ENCODE results near the gene WBP1L.
"Not testable (repeated sequence)": the region's sequence is repeated elsewhere in the genome, so short reads cannot be mapped to it uniquely, and the experiment has no call there.

Gene WBP1L

GRCh38 chr10:102743588-102744373, at the start of gene WBP1L:
Gene WBP1L (plus strand): TSS chr10:102743948. CDS start chr10:102744054, 106 bp downstream.
- Mint-ChIP-seq H3K4me1 (peaks cover 49% of the 10 kb centered on the region), H3K27ac (peak within 1 kb of the TSS; percentile 95), H3K4me3 (peak within 1 kb of the TSS; percentile 90), H3K36me3 (peaks cover 4% of the 10 kb centered on the region), H3K27me3 (no peaks in the 10 kb centered on the region), H3K9me3 (peaks cover 6% of the 10 kb centered on the region)

- peaks cover 14% of the 10 kb centered on the region for H3K36me3 Mint-ChIP-seq
- H3K4me3 Mint-ChIP-seq, H3K27ac Mint-ChIP-seq, H3K27me3 Mint-ChIP-seq, H3K4me1 Mint-ChIP-seq, H3K9me3 Mint-ChIP-seq: not testable (repeated sequence)
These were observed 48.3 kb upstream of the WBP1L start for GRCh38 chr10:102695401-102695800.

GRCh38 chr10:102696736-102697135, 47.0 kb upstream of the WBP1L start:
- H3K36me3 Mint-ChIP-seq, result peaks cover 14% of the 10 kb centered on the region
- no peak overlapping the region for H3K4me3 Mint-ChIP-seq
- H3K4me1 Mint-ChIP-seq, result no peaks in the 10 kb centered on the region
- no peak overlapping the region for H3K27ac Mint-ChIP-seq
- H3K9me3 Mint-ChIP-seq, result no peaks in the 10 kb centered on the region
- no peaks in the 10 kb centered on the region for H3K27me3 Mint-ChIP-seq

- Mint-ChIP-seq H3K4me3 (no peak overlapping the region), H3K36me3 (peaks cover 14% of the 10 kb centered on the region)
These were observed 44.9 kb upstream of the WBP1L start for GRCh38 chr10:102698894-102699293.

GRCh38 chr10:102701272-102701671, 42.5 kb upstream of the WBP1L start:
- no peaks in the 10 kb centered on the region for H3K27me3 Mint-ChIP-seq
- H3K4me3 Mint-ChIP-seq, result no peak overlapping the region
- H3K9me3 Mint-ChIP-seq, result no peaks in the 10 kb centered on the region
- H3K36me3 Mint-ChIP-seq, result peaks cover 17% of the 10 kb centered on the region
- H3K4me1 Mint-ChIP-seq, result peaks cover 7% of the 10 kb centered on the region
- H3K27ac Mint-ChIP-seq, result no peak overlapping the region

More at GRCh38 chr10:102698894-102699293, 44.9 kb upstream of the WBP1L start:
- Mint-ChIP-seq H3K27me3 (no peaks in the 10 kb centered on the region), H3K27ac (no peak overlapping the region), H3K4me1 (no peaks in the 10 kb centered on the region), H3K9me3 (no peaks in the 10 kb centered on the region)

- Mint-ChIP-seq H3K4me1 (peaks cover 7% of the 10 kb centered on the region), H3K4me3 (no peak overlapping the region), H3K9me3 (no peaks in the 10 kb centered on the region), H3K36me3 (peaks cover 15% of the 10 kb centered on the region), H3K27ac (no peak overlapping the region), H3K27me3 (no peaks in the 10 kb centered on the region)
These were observed 42.0 kb upstream of the WBP1L start for GRCh38 chr10:102701796-102702195.

- no peaks in the 10 kb centered on the region for H3K9me3 Mint-ChIP-seq
- peaks cover 11% of the 10 kb centered on the region for H3K36me3 Mint-ChIP-seq
- no peak overlapping the region for H3K27ac Mint-ChIP-seq
- H3K27me3 Mint-ChIP-seq, result no peaks in the 10 kb centered on the region
- peaks cover 13% of the 10 kb centered on the region for H3K4me1 Mint-ChIP-seq
- no peak overlapping the region for H3K4me3 Mint-ChIP-seq
These were observed 41.0 kb upstream of the WBP1L start for GRCh38 chr10:102702742-102703141.

- Mint-ChIP-seq H3K27ac (no peak overlapping the region), H3K27me3 (no peaks in the 10 kb centered on the region), H3K36me3 (peaks cover 4% of the 10 kb centered on the region), H3K9me3 (no peaks in the 10 kb centered on the region), H3K4me1 (peaks cover 13% of the 10 kb centered on the region), H3K4me3 (no peak overlapping the region)
These were observed 38.8 kb upstream of the WBP1L start for GRCh38 chr10:102704915-102705314.

GRCh38 chr10:102705531-102705930, 38.2 kb upstream of the WBP1L start:
- no peak overlapping the region for H3K4me3 Mint-ChIP-seq
- H3K27ac Mint-ChIP-seq, result no peak overlapping the region
- H3K36me3 Mint-ChIP-seq, result peaks cover 4% of the 10 kb centered on the region

GRCh38 chr10:102710609-102711008, 33.1 kb upstream of the WBP1L start:
- H3K27ac Mint-ChIP-seq, result no peak overlapping the region

More at GRCh38 chr10:102705531-102705930, 38.2 kb upstream of the WBP1L start:
- H3K4me1 Mint-ChIP-seq, result peaks cover 13% of the 10 kb centered on the region
- H3K9me3 Mint-ChIP-seq, result no peaks in the 10 kb centered on the region
- H3K27me3 Mint-ChIP-seq, result no peaks in the 10 kb centered on the region

GRCh38 chr10:102712089-102712488, 31.7 kb upstream of the WBP1L start:
- Mint-ChIP-seq H3K27ac (no peak overlapping the region), H3K27me3 (no peaks in the 10 kb centered on the region), H3K4me3 (no peak overlapping the region), H3K36me3 (peaks cover 2% of the 10 kb centered on the region), H3K9me3 (no peaks in the 10 kb centered on the region), H3K4me1 (peaks cover 35% of the 10 kb centered on the region)

More at GRCh38 chr10:102710609-102711008, 33.1 kb upstream of the WBP1L start:
- peaks cover 21% of the 10 kb centered on the region for H3K4me1 Mint-ChIP-seq
- no peak overlapping the region for H3K4me3 Mint-ChIP-seq
- H3K36me3 Mint-ChIP-seq, result no peaks in the 10 kb centered on the region
- H3K9me3 Mint-ChIP-seq, result no peaks in the 10 kb centered on the region
- no peaks in the 10 kb centered on the region for H3K27me3 Mint-ChIP-seq

GRCh38 chr10:102712843-102713538, 30.8 kb upstream of the WBP1L start:
- H3K36me3 Mint-ChIP-seq, result peaks cover 7% of the 10 kb centered on the region
- H3K9me3 Mint-ChIP-seq, result no peaks in the 10 kb centered on the region
- H3K4me1 Mint-ChIP-seq, result peaks cover 39% of the 10 kb centered on the region
- peak overlapping the region; percentile 93 for H3K4me3 Mint-ChIP-seq
- peak overlapping the region; percentile 93 for H3K27ac Mint-ChIP-seq
- no peaks in the 10 kb centered on the region for H3K27me3 Mint-ChIP-seq

- Mint-ChIP-seq H3K36me3 (peaks cover 7% of the 10 kb centered on the region), H3K27ac (peak overlapping the region; percentile 93), H3K9me3 (no peaks in the 10 kb centered on the region), H3K27me3 (no peaks in the 10 kb centered on the region), H3K4me3 (peak overlapping the region; percentile 93), H3K4me1 (peaks cover 43% of the 10 kb centered on the region)
These were observed 30.3 kb upstream of the WBP1L start for GRCh38 chr10:102713539-102713813.

GRCh38 chr10:102713814-102714620, 29.7 kb upstream of the WBP1L start, which contains the start of gene ARL3:
Gene ARL3 (minus strand): TSS chr10:102714397. CDS start chr10:102714275, 122 bp downstream.
- Mint-ChIP-seq H3K27ac (peak within 1 kb of the TSS; percentile 93), H3K4me1 (peaks cover 47% of the 10 kb centered on the region), H3K4me3 (peak within 1 kb of the TSS; percentile 93), H3K9me3 (no peaks in the 10 kb centered on the region), H3K27me3 (no peaks in the 10 kb centered on the region), H3K36me3 (peaks cover 7% of the 10 kb centered on the region)

- H3K4me1 Mint-ChIP-seq, result peaks cover 52% of the 10 kb centered on the region
- H3K27ac Mint-ChIP-seq, result peak within 1 kb of the TSS; percentile 93
- H3K36me3 Mint-ChIP-seq, result peaks cover 7% of the 10 kb centered on the region
- H3K4me3 Mint-ChIP-seq, result peak within 1 kb of the TSS; percentile 93
- no peaks in the 10 kb centered on the region for H3K9me3 Mint-ChIP-seq
- H3K27me3 Mint-ChIP-seq, result no peaks in the 10 kb centered on the region
These were observed 28.9 kb upstream of the WBP1L start, which contains the start of gene SFXN2 for GRCh38 chr10:102714621-102715455. Gene SFXN2 (plus strand): TSS chr10:102714636. CDS start chr10:102726637, 12,001 bp downstream.

Data from activated naive CD4-positive, alpha-beta T cell treated with anti-CD3 and anti-CD28 coated beads, Interleukin-2, amount 50 U/mL, for 24 hours (primary cell).